GM23248 (cell line): ENCODE data around the gene SLC1A3. TPM values are rescaled to one million over a fixed set of nuclear protein-coding genes. Genes with fewer than 3 reads are reported as not detected.

Source experiments
- DNase-seq: peaks from one replicate; pipeline ENCODE4 v3.0.0-alpha.2; 2015
- H2AFZ ChIP-seq: fragments of 200-600 bp; sonication (generic); 2 replicates; pipeline ENCODE4 v1.6.1; 2016; ENCODE audit warnings: antibody characterized with exemption
- H3F3A ChIP-seq: fragments of 200-600 bp; sonication (generic); 2 replicates; pipeline ENCODE4 v1.6.1; 2016; ENCODE audit warnings: mild to moderate bottlenecking, antibody characterized with exemption, mixed run types; ENCODE audit not compliant: insufficient read depth
- H3K27ac ChIP-seq: fragments of 200-600 bp; sonication (generic); 2 replicates; pipeline ENCODE4 v1.5.1; 2016; ENCODE audit warnings: mild to moderate bottlenecking
- H3K27me3 ChIP-seq: fragments of 200-600 bp; sonication (generic); replicated peaks from 2 replicates; pipeline ENCODE4 v1.6.1; 2016; ENCODE audit warnings: mild to moderate bottlenecking; ENCODE audit not compliant: insufficient read depth
- H3K36me3 ChIP-seq: fragments of 200-600 bp; sonication (generic); 2 replicates; pipeline ENCODE4 v1.6.1; 2016; ENCODE audit warnings: low read depth, mild to moderate bottlenecking
- H3K4me1 ChIP-seq: fragments of 200-600 bp; sonication (generic); 2 replicates; pipeline ENCODE4 v1.6.1; 2016; ENCODE audit warnings: mild to moderate bottlenecking; ENCODE audit not compliant: insufficient read depth
- H3K4me2 ChIP-seq: fragments of 200-600 bp; sonication (generic); one replicate; pipeline ENCODE4 v1.6.1; 2016; ENCODE audit warnings: mild to moderate bottlenecking; ENCODE audit not compliant: unreplicated experiment
- H3K4me3 ChIP-seq: fragments of 200-600 bp; sonication (generic); 2 replicates; pipeline ENCODE4 v1.5.1; 2016; ENCODE audit warnings: mild to moderate bottlenecking
- H3K79me2 ChIP-seq: fragments of 200-600 bp; sonication (generic); 2 replicates; pipeline ENCODE4 v1.6.1; 2016; ENCODE audit warnings: mild to moderate bottlenecking; ENCODE audit not compliant: insufficient read depth
- H3K9ac ChIP-seq: fragments of 200-600 bp; sonication (generic); 2 replicates; pipeline ENCODE4 v1.6.1; 2016; ENCODE audit warnings: mild to moderate bottlenecking
- H3K9me2 ChIP-seq: fragments of 200-600 bp; sonication (generic); 2 replicates; pipeline ENCODE4 v1.6.1; 2016; ENCODE audit warnings: mixed run types, mild to moderate bottlenecking, moderate library complexity; ENCODE audit not compliant: insufficient read depth
- H3K9me3 ChIP-seq: fragments of 200-600 bp; sonication (generic); one replicate; pipeline ENCODE4 v1.6.1; 2017; ENCODE audit warnings: low read depth
- H4K20me1 ChIP-seq: fragments of 200-600 bp; sonication (generic); 2 replicates; pipeline ENCODE4 v1.6.0; 2016; ENCODE audit not compliant: insufficient read depth
- EZH2 ChIP-seq: fragments of 200-600 bp; sonication (generic); IDR thresholded peaks from 2 replicates; pipeline ENCODE4 v1.6.1; 2018; ENCODE audit warnings: antibody characterized with exemption, mild to moderate bottlenecking; ENCODE audit not compliant: insufficient read depth, poor library complexity, severe bottlenecking
- EZH2phosphoT487 ChIP-seq: fragments of 200-600 bp; sonication (generic); IDR thresholded peaks from 2 replicates; pipeline ENCODE4 v1.6.1; 2018; ENCODE audit warnings: antibody characterized with exemption, moderate library complexity, mild to moderate bottlenecking, low read depth; ENCODE audit not compliant: insufficient read depth
- WGBS, 2 experiments: methylation state at CpG; one replicate each; pipeline ENCODE4 v1.1.6; 2015 to 2017; ENCODE audit warnings: low lambda C conversion rate in 2 of 2, low coverage in 1 of 2; ENCODE audit errors: missing lambda C conversion rate in 2 of 2; 5-methylcytosine and 5-hydroxymethylcytosine counted together
- in situ Hi-C: fragments of 300-500 bp; cut with MboI; formaldehyde crosslinking; loops from 2 replicates; pipeline ENCODE4 v1.15.0; 2020
- polyA plus RNA-seq: library from polyadenylated mRNA; unstranded; fragments of >200 nt; fragmentation: Nextera tagmentation; extraction: Ambion mirVana; gene quantifications from 2 replicates; pipeline ENCODE4 v1.2.1, GENCODE V29; 2016
- total RNA-seq: library from RNA; depleted of rRNA; stranded (reverse); fragments of >200 nt; shearing (Covaris generic); gene quantifications from 2 replicates; pipeline ENCODE4 v1.2.3, GENCODE V29; 2014

Gene SLC1A3
- total and polyA plus RNA-seq, 2 experiments from 2014 or later, result 1.7 to 2.5 TPM

DNA sequence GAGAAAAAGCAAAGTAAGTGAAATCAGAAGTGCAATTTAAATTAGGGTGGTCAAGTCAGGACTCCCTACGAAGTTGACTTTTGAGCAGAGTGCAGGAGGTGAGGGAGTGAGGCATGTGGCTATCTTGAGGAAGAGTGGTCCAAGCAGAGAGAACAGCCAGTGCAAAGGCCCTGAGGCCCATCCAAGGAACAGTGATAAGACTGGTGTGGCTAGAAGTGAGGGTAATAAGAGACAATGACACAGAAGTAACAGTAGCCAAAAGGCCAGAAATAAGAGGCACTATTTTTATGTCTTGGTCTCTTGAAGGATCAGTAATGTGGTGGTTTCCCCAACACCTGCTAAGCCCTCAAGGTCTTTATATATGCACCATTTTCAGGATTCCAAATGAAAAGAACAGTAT, 120.4 kb downstream of the SLC1A3 start:
- Histone ChIP-seq H4K20me1 (no peaks in the 10 kb centered on the region), H3K9me2 (no peaks in the 10 kb centered on the region), H2AFZ (no peak overlapping the region), H3K9me3 (no peaks in the 10 kb centered on the region), H3K4me3 (no peak overlapping the region), H3K79me2 (no peaks in the 10 kb centered on the region), H3K36me3 (no peaks in the 10 kb centered on the region), H3K4me2 (no peak overlapping the region), H3K4me1 (no peaks in the 10 kb centered on the region), H3K27ac (no peak overlapping the region), H3F3A (no peaks in the 10 kb centered on the region), H3K9ac (no peak overlapping the region), H3K27me3 (peaks cover 2% of the 10 kb centered on the region)
- 76 to 83% methylated on average over 1 of the region's 1 CpG for WGBS, 2 experiments
- TF ChIP-seq EZH2phosphoT487 (no peak), EZH2 (no peak)
- in situ Hi-C loops, result no loop called here
- DNase-seq, result no peak

DNA sequence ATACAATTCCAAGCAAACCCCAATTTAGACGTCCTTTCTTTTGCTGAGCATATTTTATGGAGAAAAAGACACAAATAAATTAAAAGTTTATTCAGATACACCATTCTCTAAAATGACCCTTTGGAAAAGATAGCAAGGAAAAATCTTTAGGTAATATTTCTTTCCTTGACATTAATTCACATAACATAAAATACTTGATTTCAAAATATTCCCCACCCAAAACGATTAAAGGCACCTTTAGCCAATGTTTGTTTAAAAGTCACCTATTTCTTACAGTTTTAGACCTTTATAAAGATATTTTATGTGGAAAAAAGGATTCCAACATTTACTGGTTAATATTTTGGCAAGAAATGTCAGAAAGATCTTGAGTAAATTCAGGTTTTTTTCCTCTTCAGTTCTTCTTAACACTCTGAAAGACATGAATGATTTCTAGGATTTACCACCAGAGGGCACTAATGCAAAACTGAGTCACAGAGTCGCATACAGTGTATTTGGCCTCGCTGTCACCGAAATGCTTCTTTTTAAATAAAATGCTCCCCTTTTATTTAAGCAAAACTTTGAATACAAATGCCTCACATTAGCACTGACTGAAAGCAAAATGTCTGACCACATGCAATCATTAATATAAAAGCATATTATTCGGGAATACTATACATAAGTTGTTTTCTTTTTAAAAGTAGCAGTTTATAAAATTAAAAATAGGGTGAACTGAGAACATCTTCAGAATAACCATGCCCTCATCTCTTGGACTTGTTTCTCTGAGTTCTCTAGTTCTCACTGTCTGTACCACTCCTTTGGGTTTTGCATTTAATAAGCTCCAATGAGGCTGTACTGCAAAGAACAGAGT, 122.5 kb downstream of the SLC1A3 start:
- in situ Hi-C loops, result no loop called here
- Histone ChIP-seq H3K4me1 (no peaks in the 10 kb centered on the region), H3K79me2 (no peaks in the 10 kb centered on the region), H3K36me3 (no peaks in the 10 kb centered on the region), H2AFZ (no peak overlapping the region; the same call in 1 of the 2 replicates), H3K9me2 (no peaks in the 10 kb centered on the region), H4K20me1 (no peaks in the 10 kb centered on the region), H3F3A (no peaks in the 10 kb centered on the region), H3K27me3 (peaks cover 5% of the 10 kb centered on the region), H3K27ac (no peak overlapping the region), H3K9me3 (no peaks in the 10 kb centered on the region), H3K9ac (no peak overlapping the region), H3K4me2 (no peak overlapping the region), H3K4me3 (no peak overlapping the region)
- TF ChIP-seq EZH2phosphoT487, result no peak
- TF ChIP-seq EZH2, result no peak
- DNase-seq, result peak; percentile 76
- WGBS, 2 experiments, result 20 to 21% methylated on average over 6 of the region's 6 CpGs

DNA sequence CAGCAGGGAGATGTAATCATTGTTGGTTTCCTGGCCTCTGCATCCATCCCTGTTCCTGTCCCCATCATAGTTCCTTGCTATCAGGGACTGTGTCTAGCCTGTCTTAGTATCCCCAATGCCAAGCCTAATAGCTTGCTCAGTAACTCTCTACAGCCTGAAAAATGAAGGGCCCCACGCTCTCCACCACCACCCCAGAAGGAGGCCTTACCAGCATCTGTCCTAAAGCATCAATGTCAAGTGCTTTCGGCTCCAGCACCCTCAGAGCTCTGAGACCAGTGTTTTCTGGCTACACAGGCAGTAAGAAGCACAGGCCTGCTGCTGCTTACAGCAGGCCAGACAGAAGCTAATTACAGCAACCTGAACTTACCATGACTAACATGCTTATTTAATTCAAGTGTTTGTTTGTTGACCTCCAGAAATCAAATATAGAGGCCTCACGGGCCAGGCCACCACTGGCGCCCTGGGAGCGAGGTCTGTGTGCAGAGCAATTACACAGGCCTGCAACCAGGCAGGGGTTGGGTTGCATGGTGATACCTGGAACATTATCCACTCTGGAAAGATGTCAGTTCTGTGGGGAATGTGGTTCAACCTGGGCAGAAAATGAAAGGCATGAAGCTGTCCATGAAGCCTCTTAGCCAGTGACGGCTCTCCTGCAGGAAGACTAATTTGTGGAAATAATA, 124.3 kb downstream of the SLC1A3 start:
- Histone ChIP-seq H3K4me2 (no peak overlapping the region), H3K9me2 (no peaks in the 10 kb centered on the region), H3F3A (no peaks in the 10 kb centered on the region), H2AFZ (no peak overlapping the region), H3K79me2 (no peaks in the 10 kb centered on the region), H3K36me3 (no peaks in the 10 kb centered on the region), H3K9me3 (no peaks in the 10 kb centered on the region), H3K27ac (no peak overlapping the region), H3K9ac (no peak overlapping the region), H3K4me1 (no peaks in the 10 kb centered on the region), H4K20me1 (no peaks in the 10 kb centered on the region), H3K27me3 (peaks cover 6% of the 10 kb centered on the region), H3K4me3 (no peak overlapping the region)
- TF ChIP-seq EZH2phosphoT487 (no peak), EZH2 (no peak)
- in situ Hi-C loops, result loop anchor here (10.0 kb wide), 1 partner anchor 274 kb away; no protein-coding TSS in a partner anchor
- no peak for DNase-seq
- 89% methylated on average over 6 of the region's 6 CpGs for WGBS, 2 experiments

DNA sequence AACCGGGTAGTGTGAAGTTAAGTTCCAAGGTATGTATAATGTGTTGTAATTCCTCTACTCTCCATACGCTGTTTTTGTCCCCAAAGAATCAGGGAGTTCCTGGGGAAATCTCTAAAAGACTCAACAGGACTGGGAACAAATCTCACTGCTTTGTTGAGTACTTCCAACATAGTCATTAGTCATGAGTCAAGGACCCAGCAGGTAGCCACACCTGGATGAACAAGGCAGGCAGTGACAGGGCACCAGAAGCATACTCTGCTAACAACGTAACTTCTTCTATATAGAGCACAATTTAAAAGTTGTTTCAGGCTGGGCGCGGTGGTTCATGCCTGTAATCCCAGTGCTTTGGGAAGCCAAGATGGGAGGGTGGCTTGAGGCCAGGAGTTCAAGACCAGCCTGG, 126.8 kb downstream of the SLC1A3 start:
- no peak overlapping the region for H3K4me2 ChIP-seq
- DNase-seq, result no peak
- no peak overlapping the region for H3K9ac ChIP-seq
- H3K79me2 ChIP-seq, result no peaks in the 10 kb centered on the region
- no peaks in the 10 kb centered on the region for H3F3A ChIP-seq
- no peak overlapping the region for H3K4me3 ChIP-seq
- no peak overlapping the region for H2AFZ ChIP-seq
- H3K27ac ChIP-seq, result no peak overlapping the region
- in situ Hi-C loops, result loop anchor here (10.0 kb wide), 1 partner anchor 272 kb away; no protein-coding TSS in a partner anchor
- H3K27me3 ChIP-seq, result peaks cover 6% of the 10 kb centered on the region; the same call in 1 of the 2 replicates
- TF ChIP-seq EZH2phosphoT487 (no peak), EZH2 (no peak)
- no peaks in the 10 kb centered on the region for H4K20me1 ChIP-seq
- no peaks in the 10 kb centered on the region for H3K9me2 ChIP-seq
- H3K4me1 ChIP-seq, result no peaks in the 10 kb centered on the region
- no peaks in the 10 kb centered on the region for H3K9me3 ChIP-seq
- 80 to 82% methylated on average over 5 of the region's 5 CpGs for WGBS, 2 experiments
- no peaks in the 10 kb centered on the region for H3K36me3 ChIP-seq
